HEK293 (cell line): Measurements from ENCODE around the gene PDZRN4.
A peak's percentile ranks its signal among the peaks of the same experiment; 100 is the strongest.

Experiments
- CTCF ChIA-PET: fragments of 350-600 bp; formaldehyde crosslinking; extraction: SDS; loops from one replicate; lab custom pipeline; 2021; ENCODE audit warnings: antibody characterized with exemption; lab: Yijun Ruan, JAX
- POLR2A ChIA-PET: fragments of 300-600 bp; formaldehyde crosslinking; extraction: SDS; loops from one replicate; lab custom pipeline; 2020; ENCODE audit warnings: antibody characterized with exemption, inconsistent platforms; lab: Yijun Ruan, JAX
- H3K27ac ChIP-seq: fragments of 200-500 bp; sonication (Bioruptor generic); 2 replicates; pipeline ENCODE4 v1.5.1; 2014; ENCODE audit warnings: low read depth, low read length, control low read depth, inconsistent platforms; ENCODE audit errors: extremely low read depth
- H3K36me3 ChIP-seq, 2 experiments: fragments of 200-500 bp in 1 of 2; sonication (Bioruptor generic) in 1 of 2; 1 replicate in 1 of 2; 2 replicates in 1 of 2; pipeline ENCODE4 v1.5.1; 2014 to 2017; ENCODE audit warnings: inconsistent platforms in 2 of 2, low read length in 2 of 2; ENCODE audit not compliant: control insufficient read depth in 2 of 2, insufficient read depth in 1 of 2
- H3K4me1 ChIP-seq: fragments of 200-500 bp; sonication (Bioruptor generic); 2 replicates; pipeline ENCODE4 v1.5.1; 2014; ENCODE audit warnings: mild to moderate bottlenecking, low read length, inconsistent platforms; ENCODE audit not compliant: control insufficient read depth, insufficient read depth
- H3K4me3 ChIP-seq: 2 replicates; pipeline ENCODE4 v1.5.1; 2011; ENCODE audit warnings: low read depth, mild to moderate bottlenecking, control low read depth, low read length, moderate library complexity
- H3K9me3 ChIP-seq: fragments of 200-500 bp; sonication (Bioruptor generic); 2 replicates; pipeline ENCODE4 v1.5.1; 2014; ENCODE audit warnings: low read depth, low read length, inconsistent platforms; ENCODE audit not compliant: control insufficient read depth, insufficient read depth
- GLI4 ChIP-seq: fragments of 450-650 bp; formaldehyde crosslinking; IDR thresholded peaks from 2 replicates; pipeline ENCODE4 v1.5.1; 2016; ENCODE audit warnings: missing biosample characterization, missing genetic modification characterization
- GLIS1 ChIP-seq: fragments of 450-650 bp; formaldehyde crosslinking; IDR thresholded peaks from 2 replicates; pipeline ENCODE4 v1.5.1; 2016; ENCODE audit warnings: missing biosample characterization, missing genetic modification characterization
- HOXA7 ChIP-seq: sonication (generic); formaldehyde crosslinking; IDR thresholded peaks from 2 replicates; pipeline ENCODE4 v1.8.1; 2022; ENCODE audit warnings: missing genetic modification reagents, borderline replicate concordance
- SCRT2 ChIP-seq: fragments of 450-650 bp; formaldehyde crosslinking; IDR thresholded peaks from 2 replicates; pipeline ENCODE4 v1.5.1; 2016; ENCODE audit warnings: missing biosample characterization, missing genetic modification characterization
- TCF7L2 ChIP-seq: IDR thresholded peaks from 2 replicates; pipeline ENCODE4 v1.6.1; 2011; ENCODE audit warnings: low read depth, mild to moderate bottlenecking, inconsistent platforms, low read length, moderate library complexity, borderline replicate concordance
- WT1 ChIP-seq: fragments of 450-650 bp; formaldehyde crosslinking; IDR thresholded peaks from 2 replicates; pipeline ENCODE4 v1.5.1; 2016; ENCODE audit warnings: missing biosample characterization, missing genetic modification characterization
- YY1 ChIP-seq: fragments of 450-650 bp; formaldehyde crosslinking; IDR thresholded peaks from 2 replicates; pipeline ENCODE4 v1.5.1; 2018; ENCODE audit warnings: missing biosample characterization, missing genetic modification characterization
- ZBTB10 ChIP-seq: fragments of 450-650 bp; formaldehyde crosslinking; IDR thresholded peaks from 2 replicates; pipeline ENCODE4 v1.5.1; 2016; ENCODE audit warnings: missing biosample characterization, missing genetic modification characterization
- ZBTB17 ChIP-seq: fragments of 450-650 bp; formaldehyde crosslinking; IDR thresholded peaks from 2 replicates; pipeline ENCODE4 v1.5.1; 2016; ENCODE audit warnings: missing biosample characterization, missing genetic modification characterization
- ZBTB48 ChIP-seq: fragments of 450-650 bp; formaldehyde crosslinking; IDR thresholded peaks from 2 replicates; pipeline ENCODE4 v1.5.1; 2016; ENCODE audit warnings: missing biosample characterization, missing genetic modification characterization
- ZBTB49 ChIP-seq: fragments of 450-650 bp; formaldehyde crosslinking; IDR thresholded peaks from 2 replicates; pipeline ENCODE4 v1.5.1; 2016; ENCODE audit warnings: missing biosample characterization, missing genetic modification characterization, low read depth
- ZBTB8A ChIP-seq: fragments of 450-650 bp; formaldehyde crosslinking; IDR thresholded peaks from 2 replicates; pipeline ENCODE4 v1.5.1; 2016; ENCODE audit warnings: missing biosample characterization, missing genetic modification characterization
- ZFP37 ChIP-seq: fragments of 450-650 bp; formaldehyde crosslinking; IDR thresholded peaks from 2 replicates; pipeline ENCODE4 v1.5.1; 2016; ENCODE audit warnings: missing biosample characterization, missing genetic modification characterization
- ZNF133 ChIP-seq: fragments of 450-650 bp; formaldehyde crosslinking; IDR thresholded peaks from 2 replicates; pipeline ENCODE4 v1.5.1; 2016; ENCODE audit warnings: missing biosample characterization, missing genetic modification characterization
- ZNF19 ChIP-seq: fragments of 450-650 bp; formaldehyde crosslinking; IDR thresholded peaks from 2 replicates; pipeline ENCODE4; 2016; ENCODE audit warnings: missing biosample characterization, missing genetic modification characterization, low read depth
- ZNF221 ChIP-seq: fragments of 450-650 bp; formaldehyde crosslinking; IDR thresholded peaks from 2 replicates; pipeline ENCODE4 v1.5.1; 2017; ENCODE audit warnings: missing biosample characterization, missing genetic modification characterization, borderline replicate concordance
- ZNF239 ChIP-seq: fragments of 450-650 bp; formaldehyde crosslinking; IDR thresholded peaks from 2 replicates; pipeline ENCODE4 v1.5.1; 2016; ENCODE audit warnings: missing biosample characterization, missing genetic modification characterization
- ZNF423 ChIP-seq: fragments of 450-650 bp; formaldehyde crosslinking; IDR thresholded peaks from 2 replicates; pipeline ENCODE4 v1.5.1; 2016; ENCODE audit warnings: missing biosample characterization, missing genetic modification characterization
- ZNF433 ChIP-seq: fragments of 450-650 bp; formaldehyde crosslinking; IDR thresholded peaks from 2 replicates; pipeline ENCODE4 v1.5.1; 2016; ENCODE audit warnings: missing biosample characterization, missing genetic modification characterization, low read depth
- ZNF529 ChIP-seq: fragments of 450-650 bp; formaldehyde crosslinking; IDR thresholded peaks from 2 replicates; pipeline ENCODE4 v1.5.1; 2017; ENCODE audit warnings: missing genetic modification characterization, missing biosample characterization; ENCODE audit not compliant: insufficient replicate concordance
- ZNF585B ChIP-seq: fragments of 450-650 bp; formaldehyde crosslinking; IDR thresholded peaks from 2 replicates; pipeline ENCODE4 v1.5.1; 2016; ENCODE audit warnings: missing biosample characterization, missing genetic modification characterization
- ZNF624 ChIP-seq: fragments of 450-650 bp; formaldehyde crosslinking; IDR thresholded peaks from 2 replicates; pipeline ENCODE4 v1.5.1; 2017; ENCODE audit warnings: missing biosample characterization, missing genetic modification characterization
- ZNF692 ChIP-seq: fragments of 450-650 bp; formaldehyde crosslinking; IDR thresholded peaks from 2 replicates; pipeline ENCODE4 v1.5.1; 2016; ENCODE audit warnings: missing biosample characterization, missing genetic modification characterization
- ZSCAN23 ChIP-seq: fragments of 450-650 bp; formaldehyde crosslinking; IDR thresholded peaks from 2 replicates; pipeline ENCODE4 v1.5.1; 2016; ENCODE audit warnings: missing biosample characterization, missing genetic modification characterization
- TF ChIP-seq, protein P1 (sequence below): fragments of 450-650 bp; formaldehyde crosslinking; conservative IDR thresholded peaks from 2 replicates; pipeline ENCODE4 v1.5.1; 2016; ENCODE audit warnings: low read depth, missing biosample characterization, missing genetic modification characterization
- TF ChIP-seq, protein P2 (sequence below): fragments of 450-650 bp; formaldehyde crosslinking; IDR thresholded peaks from 2 replicates; pipeline ENCODE4; 2016; ENCODE audit warnings: missing biosample characterization, missing genetic modification characterization

Gene PDZRN4

DNA sequence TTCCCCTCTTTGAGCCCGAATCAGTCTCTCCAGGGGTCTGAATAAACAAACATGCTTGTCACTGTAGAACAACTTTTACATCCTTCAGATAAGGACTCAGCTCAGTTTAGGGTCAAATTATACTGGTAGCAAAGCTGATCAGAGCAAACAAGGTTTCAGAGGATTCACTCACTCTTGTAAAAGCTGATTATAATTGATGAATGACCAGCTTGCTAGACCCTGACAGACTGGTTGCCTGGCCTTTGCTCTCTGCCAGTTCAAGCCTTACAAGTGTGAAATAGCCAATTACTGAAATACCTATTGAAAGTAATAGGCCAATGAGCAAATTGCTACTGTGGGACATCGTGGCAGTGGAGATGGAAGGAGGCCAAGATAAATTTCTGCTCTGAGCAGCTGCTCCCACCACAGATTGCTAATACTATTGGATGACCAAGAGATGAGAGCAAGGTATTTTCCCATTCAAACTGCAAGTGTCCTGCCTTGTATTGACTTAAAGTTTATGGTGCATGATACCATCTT, 177.6 kb downstream of the PDZRN4 start:
- ChIA-PET CTCF (interaction anchor here (1.6 kb wide), 1 partner anchor 89 kb away, joined by 4 read pairs; no protein-coding TSS in a partner anchor), POLR2A (no interaction called here)
- H3K4me3 ChIP-seq = no peak overlapping the region
- no peaks in the 10 kb centered on the region for H3K9me3 ChIP-seq
- 0 out of 2 replicates have a peak overlapping the region, but pooled peaks have one; percentile 40 for H3K27ac ChIP-seq
- H3K4me1 ChIP-seq = peaks cover 15% of the 10 kb centered on the region
- no peaks in the 10 kb centered on the region for H3K36me3 ChIP-seq
- TF ChIP-seq WT1 (tag by site-specific recombination) (peak; percentile 49; the same call in 1 of the 2 replicates), ZBTB49 (tag by site-specific recombination) (0 out of 2 replicates have a peak, but pooled peaks have one; percentile 16), ZNF529 (tag by site-specific recombination) (no peak), ZSCAN23 (no peak; the same call in 1 of the 2 replicates), ZNF692 (0 out of 2 replicates have a peak, but pooled peaks have one; percentile 51), GLI4 (tag by site-specific recombination) (no peak), YY1 (tag by site-specific recombination) (no peak), GLIS1 (peak; percentile 98), ZNF221 (no peak), TCF7L2 (peak; percentile 84), ZNF624 (tag by site-specific recombination) (no peak), ZNF585B (tag by site-specific recombination) (no peak), SCRT2 (tag by site-specific recombination) (no peak), HOXA7 (CRISPR knock-in tag) (no peak), ZBTB10 (tag by site-specific recombination) (no peak), ZBTB17 (peak; percentile 47), ZBTB48 (tag by site-specific recombination) (no peak), ZFP37 (tag by site-specific recombination) (no peak), ZNF423 (tag by site-specific recombination) (no peak), ZNF133 (tag by site-specific recombination) (no peak), ZNF19 (tag by site-specific recombination) (no peak), ZNF239 (no peak), ZBTB8A (tag by site-specific recombination) (no peak), ZNF433 (no peak)
- TF ChIP-seq, protein P1, sequence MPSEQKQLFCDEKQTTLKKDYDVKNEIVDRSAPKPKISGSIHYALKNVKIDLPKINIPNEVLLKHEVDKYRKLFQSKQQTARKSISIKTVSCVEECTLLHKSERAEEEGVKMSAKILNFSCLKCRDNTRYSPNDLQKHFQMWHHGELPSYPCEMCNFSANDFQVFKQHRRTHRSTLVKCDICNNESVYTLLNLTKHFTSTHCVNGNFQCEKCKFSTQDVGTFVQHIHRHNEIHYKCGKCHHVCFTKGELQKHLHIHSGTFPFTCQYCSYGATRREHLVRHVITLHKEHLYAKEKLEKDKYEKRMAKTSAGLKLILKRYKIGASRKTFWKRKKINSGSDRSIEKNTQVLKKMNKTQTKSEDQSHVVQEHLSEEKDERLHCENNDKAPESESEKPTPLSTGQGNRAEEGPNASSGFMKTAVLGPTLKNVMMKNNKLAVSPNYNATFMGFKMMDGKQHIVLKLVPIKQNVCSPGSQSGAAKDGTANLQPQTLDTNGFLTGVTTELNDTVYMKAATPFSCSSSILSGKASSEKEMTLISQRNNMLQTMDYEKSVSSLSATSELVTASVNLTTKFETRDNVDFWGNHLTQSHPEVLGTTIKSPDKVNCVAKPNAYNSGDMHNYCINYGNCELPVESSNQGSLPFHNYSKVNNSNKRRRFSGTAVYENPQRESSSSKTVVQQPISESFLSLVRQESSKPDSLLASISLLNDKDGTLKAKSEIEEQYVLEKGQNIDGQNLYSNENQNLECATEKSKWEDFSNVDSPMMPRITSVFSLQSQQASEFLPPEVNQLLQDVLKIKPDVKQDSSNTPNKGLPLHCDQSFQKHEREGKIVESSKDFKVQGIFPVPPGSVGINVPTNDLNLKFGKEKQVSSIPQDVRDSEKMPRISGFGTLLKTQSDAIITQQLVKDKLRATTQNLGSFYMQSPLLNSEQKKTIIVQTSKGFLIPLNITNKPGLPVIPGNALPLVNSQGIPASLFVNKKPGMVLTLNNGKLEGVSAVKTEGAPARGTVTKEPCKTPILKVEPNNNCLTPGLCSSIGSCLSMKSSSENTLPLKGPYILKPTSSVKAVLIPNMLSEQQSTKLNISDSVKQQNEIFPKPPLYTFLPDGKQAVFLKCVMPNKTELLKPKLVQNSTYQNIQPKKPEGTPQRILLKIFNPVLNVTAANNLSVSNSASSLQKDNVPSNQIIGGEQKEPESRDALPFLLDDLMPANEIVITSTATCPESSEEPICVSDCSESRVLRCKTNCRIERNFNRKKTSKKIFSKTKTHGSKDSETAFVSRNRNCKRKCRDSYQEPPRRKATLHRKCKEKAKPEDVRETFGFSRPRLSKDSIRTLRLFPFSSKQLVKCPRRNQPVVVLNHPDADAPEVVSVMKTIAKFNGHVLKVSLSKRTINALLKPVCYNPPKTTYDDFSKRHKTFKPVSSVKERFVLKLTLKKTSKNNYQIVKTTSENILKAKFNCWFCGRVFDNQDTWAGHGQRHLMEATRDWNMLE (tag by site-specific recombination) = no peak
- TF ChIP-seq, protein P2, sequence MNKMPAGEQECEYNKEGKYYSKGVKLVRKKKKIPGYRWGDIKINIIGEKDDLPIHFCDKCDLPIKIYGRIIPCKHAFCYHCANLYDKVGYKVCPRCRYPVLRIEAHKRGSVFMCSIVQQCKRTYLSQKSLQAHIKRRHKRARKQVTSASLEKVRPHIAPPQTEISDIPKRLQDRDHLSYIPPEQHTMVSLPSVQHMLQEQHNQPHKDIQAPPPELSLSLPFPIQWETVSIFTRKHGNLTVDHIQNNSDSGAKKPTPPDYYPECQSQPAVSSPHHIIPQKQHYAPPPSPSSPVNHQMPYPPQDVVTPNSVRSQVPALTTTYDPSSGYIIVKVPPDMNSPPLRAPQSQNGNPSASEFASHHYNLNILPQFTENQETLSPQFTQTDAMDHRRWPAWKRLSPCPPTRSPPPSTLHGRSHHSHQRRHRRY (tag by site-specific recombination) = no peak
